ENCODE measurements around the gene ATF3. TPM values are rescaled to one million over a fixed set of nuclear protein-coding genes. Genes with fewer than 3 reads are reported as not detected.

Gene ATF3
- total RNA-seq, 5 donors from 2014 or later (not counting 1 experiment from before 2014, with no cell fraction given) = 1.5 to 20.1 (median 3.1) TPM

GRCh38 chr1:212643877-212644276 is 35.3 kb downstream of the ATF3 start:
- ChIA-PET POLR2A (no interaction called here), CTCF (interaction anchor here in 1 of 2 donors (0.7 kb wide), 1 partner anchor 85 kb away, joined by 3 read pairs; no protein-coding TSS in a partner anchor)
- peaks cover 0 to 25% of the 10 kb centered on the region in 2 experiments for H3K27me3 ChIP-seq (replicated peaks in 1 of 2; ENCODE audit: control insufficient read depth in 2 of 2, extremely low read depth in 1 of 2, insufficient read depth in 2 of 2, low read length in 1 of 2)
- 88% methylated on average over 2 of the region's 2 CpGs for WGBS (ENCODE audit: insufficient coverage)
- H3K36me3 ChIP-seq (ENCODE audit: control insufficient read depth in 2 of 2, extremely low read depth in 1 of 2, insufficient read depth in 1 of 2, low read length in 1 of 2) = no peaks in the 10 kb centered on the region
- no peaks in the 10 kb centered on the region for H3K4me1 ChIP-seq (ENCODE audit: control insufficient read depth in 1 of 2, extremely low read depth in 1 of 2, insufficient read depth in 2 of 2, low read length in 2 of 2)
- Mint-ChIP-seq H3K9me3 (peaks cover 0 to 6% (median 3%) of the 10 kb centered on the region in 3 donors), H3K27ac (no peak overlapping the region), H3K36me3 (no peaks in the 10 kb centered on the region), H3K4me1 (no peaks in the 10 kb centered on the region), H3K4me3 (no peak overlapping the region), H3K27me3 (peaks cover 8 to 22% of the 10 kb centered on the region in 2 donors)
- ATAC-seq (replicated peaks in 1 of 4) (no peak), DNase-seq (no peak)
- H3K9me3 ChIP-seq = no peaks in the 10 kb centered on the region
- H3K27ac ChIP-seq (ENCODE audit: low read length) = no peak overlapping the region
- no peak overlapping the region for H3K4me3 ChIP-seq (ENCODE audit: control insufficient read depth in 1 of 2, extremely low read depth in 1 of 2, low read length in 1 of 2)

- H3K27ac ChIP-seq (ENCODE audit: low read length) = no peak overlapping the region
- H3K36me3 Mint-ChIP-seq = no peaks in the 10 kb centered on the region
Observed at GRCh38 chr1:212644866-212645545, 36.4 kb downstream of the ATF3 start.

GRCh38 chr1:212645546-212646543 is 37.3 kb downstream of the ATF3 start:
- Histone ChIP-seq H3K36me3 (ENCODE audit: control insufficient read depth in 2 of 2, extremely low read depth in 1 of 2, insufficient read depth in 1 of 2, low read length in 1 of 2) (no peaks in the 10 kb centered on the region), H3K27ac (ENCODE audit: low read length) (no peak overlapping the region), H3K4me3 (ENCODE audit: control insufficient read depth in 1 of 2, extremely low read depth in 1 of 2, low read length in 1 of 2) (no peak overlapping the region), H3K27me3 (replicated peaks in 1 of 2; ENCODE audit: control insufficient read depth in 2 of 2, extremely low read depth in 1 of 2, insufficient read depth in 2 of 2, low read length in 1 of 2) (peaks cover 0 to 17% of the 10 kb centered on the region in 2 experiments), H3K9me3 (no peaks in the 10 kb centered on the region), H3K4me1 (ENCODE audit: control insufficient read depth in 1 of 2, extremely low read depth in 1 of 2, insufficient read depth in 2 of 2, low read length in 2 of 2) (no peaks in the 10 kb centered on the region)
- WGBS (ENCODE audit: insufficient coverage) = 81% methylated on average over 7 of the region's 13 CpGs
- POLR2A ChIA-PET = no interaction called here
- Mint-ChIP-seq H3K4me1 (no peaks in the 10 kb centered on the region), H3K4me3 (no peak overlapping the region), H3K36me3 (no peaks in the 10 kb centered on the region), H3K27ac (no peak overlapping the region), H3K9me3 (peaks cover 0 to 2% (median under 1%) of the 10 kb centered on the region in 3 donors), H3K27me3 (peaks cover 5 to 10% of the 10 kb centered on the region in 2 donors)
- no peak for ATAC-seq (replicated peaks in 1 of 4)
- CTCF ChIA-PET = no interaction called here
- no peak for DNase-seq

More at GRCh38 chr1:212644866-212645545, 36.4 kb downstream of the ATF3 start:
- Mint-ChIP-seq H3K4me3 (no peak overlapping the region), H3K27ac (no peak overlapping the region), H3K27me3 (peaks cover 8 to 15% of the 10 kb centered on the region in 2 donors), H3K4me1 (no peaks in the 10 kb centered on the region), H3K9me3 (peaks cover 0 to 6% (median 3%) of the 10 kb centered on the region in 3 donors)
- no peaks in the 10 kb centered on the region for H3K9me3 ChIP-seq
- ChIA-PET CTCF (no interaction called here), POLR2A (no interaction called here)
- ATAC-seq (replicated peaks in 1 of 4) (no peak), DNase-seq (no peak)
- H3K4me3 ChIP-seq (ENCODE audit: control insufficient read depth in 1 of 2, extremely low read depth in 1 of 2, low read length in 1 of 2) = no peak overlapping the region
- WGBS (ENCODE audit: insufficient coverage) = 84% methylated on average over 4 of the region's 6 CpGs
- H3K36me3 ChIP-seq (ENCODE audit: control insufficient read depth in 2 of 2, extremely low read depth in 1 of 2, insufficient read depth in 1 of 2, low read length in 1 of 2) = no peaks in the 10 kb centered on the region
- peaks cover 0 to 17% of the 10 kb centered on the region in 2 experiments for H3K27me3 ChIP-seq (replicated peaks in 1 of 2; ENCODE audit: control insufficient read depth in 2 of 2, extremely low read depth in 1 of 2, insufficient read depth in 2 of 2, low read length in 1 of 2)
- no peaks in the 10 kb centered on the region for H3K4me1 ChIP-seq (ENCODE audit: control insufficient read depth in 1 of 2, extremely low read depth in 1 of 2, insufficient read depth in 2 of 2, low read length in 2 of 2)

GRCh38 chr1:212646588-212646987 is 38.0 kb downstream of the ATF3 start:
- POLR2A ChIA-PET = no interaction called here
- no peak overlapping the region for H3K4me3 ChIP-seq (ENCODE audit: control insufficient read depth in 1 of 2, extremely low read depth in 1 of 2, low read length in 1 of 2)
- H3K27ac ChIP-seq (ENCODE audit: low read length) = no peak overlapping the region
- CTCF ChIA-PET = no interaction called here
- H3K27me3 ChIP-seq (replicated peaks in 1 of 2; ENCODE audit: control insufficient read depth in 2 of 2, extremely low read depth in 1 of 2, insufficient read depth in 2 of 2, low read length in 1 of 2) = peaks cover 0 to 17% of the 10 kb centered on the region in 2 experiments
- H3K36me3 ChIP-seq (ENCODE audit: control insufficient read depth in 2 of 2, extremely low read depth in 1 of 2, insufficient read depth in 1 of 2, low read length in 1 of 2) = no peaks in the 10 kb centered on the region
- no peaks in the 10 kb centered on the region for H3K9me3 Mint-ChIP-seq
- ATAC-seq (replicated peaks in 1 of 4) (no peak), DNase-seq (no peak)
- no peaks in the 10 kb centered on the region for H3K9me3 ChIP-seq
- no peaks in the 10 kb centered on the region for H3K4me1 ChIP-seq (ENCODE audit: control insufficient read depth in 1 of 2, extremely low read depth in 1 of 2, insufficient read depth in 2 of 2, low read length in 2 of 2)
- peaks cover 3 to 10% of the 10 kb centered on the region in 2 donors for H3K27me3 Mint-ChIP-seq
- no peaks in the 10 kb centered on the region for H3K4me1 Mint-ChIP-seq
- no peak overlapping the region for H3K27ac Mint-ChIP-seq
- H3K36me3 Mint-ChIP-seq = no peaks in the 10 kb centered on the region
- H3K4me3 Mint-ChIP-seq = no peak overlapping the region
- WGBS (ENCODE audit: insufficient coverage) = 95% methylated on average over 14 of the region's 19 CpGs

- Mint-ChIP-seq H3K4me3 (no peak overlapping the region), H3K9me3 (no peaks in the 10 kb centered on the region), H3K36me3 (no peaks in the 10 kb centered on the region), H3K4me1 (no peaks in the 10 kb centered on the region), H3K27ac (no peak overlapping the region), H3K27me3 (peaks cover 3 to 10% of the 10 kb centered on the region in 2 donors)
- H3K27ac ChIP-seq (ENCODE audit: low read length) = no peak overlapping the region
- no peaks in the 10 kb centered on the region for H3K4me1 ChIP-seq (ENCODE audit: control insufficient read depth in 1 of 2, extremely low read depth in 1 of 2, insufficient read depth in 2 of 2, low read length in 2 of 2)
- no peak overlapping the region for H3K4me3 ChIP-seq (ENCODE audit: control insufficient read depth in 1 of 2, extremely low read depth in 1 of 2, low read length in 1 of 2)
- DNase-seq = no peak
- 95% methylated on average over 9 of the region's 11 CpGs for WGBS (ENCODE audit: insufficient coverage)
- ChIA-PET CTCF (no interaction called here), POLR2A (no interaction called here)
- no peak for ATAC-seq (replicated peaks in 1 of 4)
- no peaks in the 10 kb centered on the region for H3K36me3 ChIP-seq (ENCODE audit: control insufficient read depth in 2 of 2, extremely low read depth in 1 of 2, insufficient read depth in 1 of 2, low read length in 1 of 2)
- H3K9me3 ChIP-seq = no peaks in the 10 kb centered on the region
- peaks cover 0 to 17% of the 10 kb centered on the region in 2 experiments for H3K27me3 ChIP-seq (replicated peaks in 1 of 2; ENCODE audit: control insufficient read depth in 2 of 2, extremely low read depth in 1 of 2, insufficient read depth in 2 of 2, low read length in 1 of 2)
Observed at GRCh38 chr1:212647004-212647403, 38.4 kb downstream of the ATF3 start.

- H3K4me3 ChIP-seq (ENCODE audit: control insufficient read depth in 1 of 2, extremely low read depth in 1 of 2, low read length in 1 of 2) = no peak overlapping the region
- H3K27ac Mint-ChIP-seq = no peak overlapping the region
- no peak for ATAC-seq (replicated peaks in 1 of 4)
- no peaks in the 10 kb centered on the region for H3K9me3 Mint-ChIP-seq
- H3K4me1 Mint-ChIP-seq = no peaks in the 10 kb centered on the region
- CTCF ChIA-PET = no interaction called here
- no peak overlapping the region for H3K27ac ChIP-seq (ENCODE audit: low read length)
- H3K9me3 ChIP-seq = no peaks in the 10 kb centered on the region
- peaks cover 1 to 3% of the 10 kb centered on the region in 2 donors for H3K27me3 Mint-ChIP-seq
- H3K36me3 ChIP-seq (ENCODE audit: control insufficient read depth in 2 of 2, extremely low read depth in 1 of 2, insufficient read depth in 1 of 2, low read length in 1 of 2) = no peaks in the 10 kb centered on the region
- H3K4me1 ChIP-seq (ENCODE audit: control insufficient read depth in 1 of 2, extremely low read depth in 1 of 2, insufficient read depth in 2 of 2, low read length in 2 of 2) = no peaks in the 10 kb centered on the region
- POLR2A ChIA-PET = no interaction called here
- peaks cover 0 to 15% of the 10 kb centered on the region in 2 experiments for H3K27me3 ChIP-seq (replicated peaks in 1 of 2; ENCODE audit: control insufficient read depth in 2 of 2, extremely low read depth in 1 of 2, insufficient read depth in 2 of 2, low read length in 1 of 2)
- 81% methylated on average over 2 of the region's 3 CpGs for WGBS (ENCODE audit: insufficient coverage)
- no peak for DNase-seq
- H3K36me3 Mint-ChIP-seq = no peaks in the 10 kb centered on the region
- H3K4me3 Mint-ChIP-seq = no peak overlapping the region
Observed at GRCh38 chr1:212648431-212648830, 39.9 kb downstream of the ATF3 start.
